Vagina (tissue), 2 donors: Measurements from ENCODE around the gene ZNF607. TPM values are rescaled to one million over a fixed set of nuclear protein-coding genes. Genes with fewer than 3 reads are reported as not detected.
"Not testable (repeated sequence)": the region's sequence is repeated elsewhere in the genome, so short reads cannot be mapped to it uniquely, and the experiment has no call there.

ENCODE experiments used
- DNase-seq, 2 donors: peaks; one replicate each; pipeline ENCODE4 v3.0.0-alpha.2; 2017; ENCODE audit errors: extremely low spot score in 2 of 2
- H3K27ac ChIP-seq: fragments of 200-600 bp; sonication (generic); one replicate; pipeline ENCODE4 v1.5.1; 2019
- H3K27me3 ChIP-seq: fragments of 200-600 bp; sonication (generic); one replicate; pipeline ENCODE4 v1.5.1; 2019
- H3K36me3 ChIP-seq, 2 donors: fragments of 200-600 bp; sonication (generic); one replicate each; pipeline ENCODE4 v1.5.1; 2017 to 2019
- H3K4me1 ChIP-seq: fragments of 200-600 bp; sonication (generic); one replicate; pipeline ENCODE4 v1.5.1; 2019
- H3K4me3 ChIP-seq, 2 donors: fragments of 200-600 bp; sonication (generic); 1 replicate in 1 of 2; 2 replicates in 1 of 2; pipeline ENCODE4 v1.5.1; 2016 to 2019
- H3K9me3 ChIP-seq: fragments of 200-600 bp; sonication (generic); one replicate; pipeline ENCODE4 v1.5.1; 2019
- POLR2A ChIP-seq, 2 donors: fragments of 450-650 bp; IDR thresholded peaks; one replicate each; pipeline ENCODE4 v1.6.1; 2017; ENCODE audit warnings: antibody characterized with exemption in 2 of 2, mild to moderate bottlenecking in 2 of 2, moderate library complexity in 2 of 2
- POLR2AphosphoS5 ChIP-seq, 2 donors: sonication (generic); formaldehyde crosslinking; IDR thresholded peaks; one replicate each; pipeline ENCODE4 v1.9.0; 2017; ENCODE audit warnings: antibody characterized with exemption in 2 of 2, mild to moderate bottlenecking in 2 of 2, low read depth in 1 of 2; ENCODE audit not compliant: insufficient read depth in 1 of 2
- intact Hi-C: fragments of 100-400 bp; cut with DNase I; formaldehyde crosslinking; loops from one replicate; pipeline ENCODE4 v1.15.1; 2023
- total RNA-seq: library from RNA; depleted of rRNA; stranded (reverse); fragments of >200 nt; gene quantifications from one replicate; pipeline ENCODE4 v1.2.3, GENCODE V29; 2016
- TF ChIP-seq, protein P1 (sequence below), 3 experiments: fragments of 450-650 bp in 2 of 3; fragments of 200-600 bp in 1 of 3; sonication (generic) in 1 of 3; IDR thresholded peaks; one replicate each; pipeline ENCODE4 v1.5.1; 2017 to 2019; ENCODE audit warnings: antibody characterized with exemption in 3 of 3, mild to moderate bottlenecking in 2 of 3, moderate library complexity in 2 of 3

ZNF607 gene
- 3.2 TPM for total RNA-seq

GRCh38 chr19:37719111-37719926, at the start of gene ZNF607:
TSS of gene ZNF607 (minus strand) at chr19:37719761. CDS start at chr19:37711618, 8,143 bp downstream.
- TF ChIP-seq, protein P1, sequence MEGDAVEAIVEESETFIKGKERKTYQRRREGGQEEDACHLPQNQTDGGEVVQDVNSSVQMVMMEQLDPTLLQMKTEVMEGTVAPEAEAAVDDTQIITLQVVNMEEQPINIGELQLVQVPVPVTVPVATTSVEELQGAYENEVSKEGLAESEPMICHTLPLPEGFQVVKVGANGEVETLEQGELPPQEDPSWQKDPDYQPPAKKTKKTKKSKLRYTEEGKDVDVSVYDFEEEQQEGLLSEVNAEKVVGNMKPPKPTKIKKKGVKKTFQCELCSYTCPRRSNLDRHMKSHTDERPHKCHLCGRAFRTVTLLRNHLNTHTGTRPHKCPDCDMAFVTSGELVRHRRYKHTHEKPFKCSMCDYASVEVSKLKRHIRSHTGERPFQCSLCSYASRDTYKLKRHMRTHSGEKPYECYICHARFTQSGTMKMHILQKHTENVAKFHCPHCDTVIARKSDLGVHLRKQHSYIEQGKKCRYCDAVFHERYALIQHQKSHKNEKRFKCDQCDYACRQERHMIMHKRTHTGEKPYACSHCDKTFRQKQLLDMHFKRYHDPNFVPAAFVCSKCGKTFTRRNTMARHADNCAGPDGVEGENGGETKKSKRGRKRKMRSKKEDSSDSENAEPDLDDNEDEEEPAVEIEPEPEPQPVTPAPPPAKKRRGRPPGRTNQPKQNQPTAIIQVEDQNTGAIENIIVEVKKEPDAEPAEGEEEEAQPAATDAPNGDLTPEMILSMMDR (IDR thresholded peaks at IDR 0.05), result peak in 2 of 3 experiments; percentile 35 to 40
- TF ChIP-seq POLR2AphosphoS5 (IDR thresholded peaks at IDR 0.05; ENCODE audit: insufficient read depth in 1 of 2, low read depth in 1 of 2) (peak; percentile 90 to 94), POLR2A (IDR thresholded peaks at IDR 0.05) (peak in 1 of 2 donors; percentile 55)
- peak within 1 kb of the TSS; percentile 71 to 85 for H3K4me3 ChIP-seq
- no peaks in the 10 kb centered on the region for H3K27me3 ChIP-seq
- H3K4me1 ChIP-seq, result peaks cover 17% of the 10 kb centered on the region
- DNase-seq, result peak; percentile 87 to 97
- no peaks in the 10 kb centered on the region for H3K36me3 ChIP-seq
- peak within 1 kb of the TSS; percentile 80 for H3K27ac ChIP-seq
- H3K9me3 ChIP-seq, result no peaks in the 10 kb centered on the region
- intact Hi-C loops, result no loop called here

- Histone ChIP-seq H3K27ac (no peak overlapping the region), H3K9me3 (no peaks in the 10 kb centered on the region), H3K36me3 (peaks cover 0 to 34% of the 10 kb centered on the region in 2 donors), H3K4me1 (no peaks in the 10 kb centered on the region), H3K4me3 (no peak overlapping the region), H3K27me3 (no peaks in the 10 kb centered on the region)
- DNase-seq, result no peak
- intact Hi-C loops, result no loop called here
- no peak for TF ChIP-seq POLR2A (IDR thresholded peaks at IDR 0.05)
- TF ChIP-seq, protein P1 (IDR thresholded peaks at IDR 0.05), result no peak
- no peak for TF ChIP-seq POLR2AphosphoS5 (IDR thresholded peaks at IDR 0.05; ENCODE audit: insufficient read depth in 1 of 2, low read depth in 1 of 2)
Observed at GRCh38 chr19:37763488-37763887, 43.9 kb upstream of the ZNF607 start.

DNA sequence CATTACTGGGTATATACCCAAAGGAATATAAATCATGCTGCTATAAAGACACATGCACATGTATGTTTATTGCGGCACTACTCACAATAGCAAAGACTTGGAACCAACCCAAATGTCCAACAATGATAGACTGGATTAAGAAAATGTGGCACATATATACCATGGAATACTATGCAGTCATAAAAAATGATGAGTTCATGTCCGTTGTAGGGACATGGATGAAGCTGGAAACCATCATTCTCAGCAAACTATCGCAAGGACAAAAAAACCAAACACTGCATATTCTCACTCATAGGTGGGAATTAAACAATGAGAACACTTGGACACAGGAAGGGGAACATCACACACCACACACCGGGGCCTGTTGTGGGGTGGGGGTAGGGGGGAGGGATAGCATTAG, 38.1 kb upstream of the ZNF607 start:
- H3K27ac ChIP-seq, H3K9me3 ChIP-seq, H3K27me3 ChIP-seq, H3K4me3 ChIP-seq, DNase-seq, H3K4me1 ChIP-seq, intact Hi-C loops: not testable (repeated sequence)
- peaks cover 0 to 32% of the 10 kb centered on the region in 2 donors for H3K36me3 ChIP-seq

DNA sequence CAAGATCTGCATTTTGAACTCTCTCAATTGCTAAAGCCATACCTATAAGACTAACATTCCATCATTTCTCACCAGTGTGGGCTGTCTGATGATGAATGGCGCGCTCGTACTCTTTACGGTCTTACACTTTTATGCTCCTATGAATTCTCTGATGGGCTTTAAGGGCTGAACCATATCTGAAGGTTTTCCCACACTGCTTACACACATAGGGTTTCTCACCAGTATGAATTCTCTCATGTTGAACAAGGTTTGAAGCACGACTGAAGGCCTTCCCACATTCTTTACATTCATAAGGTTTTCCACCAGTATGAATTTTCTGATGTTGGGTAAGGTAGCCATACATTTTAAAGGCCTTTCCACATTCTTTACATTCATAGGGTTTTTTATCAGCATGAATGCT, 18.8 kb upstream of the ZNF607 start:
- TF ChIP-seq POLR2AphosphoS5 (IDR thresholded peaks at IDR 0.05; ENCODE audit: insufficient read depth in 1 of 2, low read depth in 1 of 2) (no peak), POLR2A (IDR thresholded peaks at IDR 0.05) (no peak)
- TF ChIP-seq, protein P1 (IDR thresholded peaks at IDR 0.05), result no peak
- Histone ChIP-seq H3K27ac (no peak overlapping the region), H3K36me3 (peaks cover 0 to 38% of the 10 kb centered on the region in 2 donors), H3K27me3 (no peaks in the 10 kb centered on the region), H3K9me3 (peaks cover 17% of the 10 kb centered on the region), H3K4me3 (no peak overlapping the region), H3K4me1 (no peaks in the 10 kb centered on the region)
- intact Hi-C loops, result no loop called here
- no peak for DNase-seq

- DNase-seq, result no peak
- intact Hi-C loops, result no loop called here
- no peaks in the 10 kb centered on the region for H3K4me1 ChIP-seq
- no peak overlapping the region for H3K4me3 ChIP-seq
- H3K27ac ChIP-seq, result no peak overlapping the region
- H3K27me3 ChIP-seq, result no peaks in the 10 kb centered on the region
- H3K9me3 ChIP-seq, result no peaks in the 10 kb centered on the region
- TF ChIP-seq POLR2AphosphoS5 (IDR thresholded peaks at IDR 0.05; ENCODE audit: insufficient read depth in 1 of 2, low read depth in 1 of 2) (no peak), POLR2A (IDR thresholded peaks at IDR 0.05) (no peak)
- TF ChIP-seq, protein P1 (IDR thresholded peaks at IDR 0.05), result no peak
- no peaks in the 10 kb centered on the region for H3K36me3 ChIP-seq
Observed at GRCh38 chr19:37725181-37725580, 5.6 kb upstream of the ZNF607 start.
